Cerebellar nuclear complex (tissue), 1 donor: ENCODE results near the gene RAPGEF4.

Source experiments
- DNase-seq, 2 experiments: peaks; one replicate each; lab custom pipeline; 2025; lab: John Stamatoyannopoulos, UW

The RAPGEF4 gene

DNA sequence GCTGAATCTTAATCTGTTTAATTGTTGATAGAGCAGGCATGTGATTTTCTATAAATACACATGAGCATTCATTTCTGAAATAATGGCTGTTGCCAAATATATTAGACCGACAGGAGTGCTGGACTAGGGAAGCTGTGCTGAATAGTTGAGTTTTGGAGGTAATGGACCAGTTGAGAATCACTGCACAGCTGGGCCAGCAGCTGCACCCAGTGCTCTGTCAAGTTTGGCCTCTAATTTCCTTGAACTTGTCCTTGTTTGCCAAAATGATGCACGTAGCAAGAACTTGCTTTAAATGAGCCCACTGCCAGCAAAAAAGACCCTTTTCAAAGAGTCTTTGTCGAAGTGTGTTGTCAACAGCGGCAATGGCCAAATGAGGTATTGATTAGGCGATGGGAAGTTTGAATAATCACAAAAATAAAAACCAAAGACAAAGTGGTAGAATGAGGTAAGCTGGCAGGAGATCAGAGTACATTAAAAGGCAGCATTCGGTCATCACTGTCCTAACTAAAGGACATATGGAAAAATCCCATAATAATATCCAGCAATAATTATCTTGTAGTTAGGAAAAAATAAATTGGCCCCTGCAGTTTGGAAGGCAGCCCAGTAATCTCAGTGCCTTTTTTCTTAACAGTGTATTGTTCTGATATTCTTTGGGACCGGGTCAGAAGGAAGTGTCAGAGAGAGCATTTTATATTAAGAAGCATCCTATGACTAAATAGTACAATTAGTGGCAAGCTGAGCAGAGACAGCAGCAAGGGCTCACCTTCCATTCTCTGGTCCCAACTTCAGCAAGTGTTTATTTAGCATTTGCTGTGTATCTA, 126.2 kb downstream of the RAPGEF4 start:
- no peak for DNase-seq

DNA sequence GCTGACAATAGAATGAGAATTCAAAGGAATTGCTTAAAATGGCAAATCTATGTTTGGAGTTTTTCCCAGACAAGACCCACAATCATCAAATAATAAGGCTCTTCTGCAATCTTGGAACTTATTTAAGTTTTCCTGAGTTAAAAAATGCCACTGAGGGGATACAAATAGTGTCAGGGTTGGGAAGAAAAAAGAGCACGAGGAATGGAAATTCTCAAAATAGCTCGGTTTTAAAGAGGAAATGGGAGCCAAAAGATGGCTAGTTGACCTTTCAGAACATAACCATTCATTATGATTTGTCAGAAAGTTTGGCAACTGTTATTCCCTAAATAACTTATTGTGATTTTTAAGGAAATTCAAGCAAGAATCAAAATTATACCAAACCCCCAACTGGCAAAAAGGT, 127.7 kb downstream of the RAPGEF4 start:
- no peak for DNase-seq

DNA sequence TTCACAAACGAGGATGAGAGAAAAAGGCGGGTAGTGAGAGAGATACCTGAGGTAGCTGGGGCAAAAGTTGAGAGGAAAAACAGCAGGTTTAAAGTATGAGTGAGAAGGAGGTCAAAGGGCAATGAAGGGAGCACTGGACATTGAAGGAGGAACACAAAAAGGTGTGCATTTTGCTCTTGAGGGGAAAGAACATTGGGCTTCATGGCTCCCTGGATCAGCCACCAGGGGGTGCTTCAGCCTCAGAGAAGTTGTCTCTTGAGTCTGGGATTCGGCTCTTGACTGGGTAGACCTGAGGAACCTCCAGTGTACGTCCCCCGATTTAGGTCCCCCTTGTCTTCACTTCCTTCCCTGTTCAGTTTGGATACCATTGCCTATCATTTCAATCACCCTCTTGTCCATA, 128.5 kb downstream of the RAPGEF4 start:
- no peak for DNase-seq

DNA sequence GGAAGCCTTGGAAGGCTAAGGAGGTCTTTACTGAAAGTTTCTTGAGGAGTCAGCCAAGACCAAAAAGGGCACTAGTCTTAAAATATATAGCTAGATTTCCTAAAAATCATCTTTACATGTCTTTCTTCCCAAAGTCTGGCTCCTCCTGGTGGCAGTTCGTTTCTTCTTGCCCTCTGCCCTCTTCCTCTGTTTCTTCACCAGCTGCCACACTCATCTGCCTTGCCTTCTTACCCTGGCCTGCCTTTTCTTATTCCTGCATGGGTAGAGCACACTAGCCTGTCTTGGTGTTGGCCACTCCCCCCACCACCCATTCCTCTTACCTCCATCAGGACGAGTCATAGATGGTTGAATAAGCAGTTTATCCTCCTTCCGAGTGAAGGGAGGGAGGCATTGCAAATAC, 129.8 kb downstream of the RAPGEF4 start:
- no peak for DNase-seq

DNA sequence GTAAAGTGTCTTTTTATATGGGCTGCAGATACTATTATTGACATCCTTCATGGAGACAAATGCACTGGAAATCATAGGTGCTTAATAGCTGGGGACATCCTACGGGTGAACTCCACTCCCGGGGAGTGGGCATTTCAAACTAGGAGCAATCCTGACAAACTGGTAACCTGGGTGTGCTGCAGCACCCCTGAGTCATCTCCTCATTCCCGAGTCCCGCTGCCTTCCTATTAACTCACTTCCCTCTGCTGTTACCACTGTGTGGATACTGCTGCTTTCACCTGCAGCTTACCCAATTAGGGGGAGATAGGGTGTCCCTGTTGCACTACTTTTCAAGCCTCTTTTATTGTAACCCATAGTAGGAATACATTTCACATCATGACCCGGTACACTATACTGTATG, 134.2 kb downstream of the RAPGEF4 start:
- no peak for DNase-seq

DNA sequence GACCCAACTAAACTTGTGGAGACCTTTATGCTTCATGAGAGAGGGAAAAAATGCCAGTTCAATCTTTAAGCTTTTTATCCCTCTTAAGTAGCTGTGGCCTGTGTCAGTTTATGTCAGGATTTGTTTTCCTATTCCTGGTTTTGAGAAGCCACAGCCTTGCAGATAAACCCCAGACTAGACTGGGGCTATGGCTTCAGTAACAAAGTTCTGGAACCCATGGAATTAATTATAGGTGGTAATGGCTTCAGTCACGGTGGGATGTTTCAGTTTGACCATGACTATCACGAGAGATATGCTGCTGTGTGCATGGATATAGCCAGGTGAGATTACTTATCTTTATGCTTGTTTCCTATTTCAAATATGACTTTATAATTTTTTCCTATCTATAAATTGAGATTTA, 134.8 kb downstream of the RAPGEF4 start:
- DNase-seq, result no peak

DNA sequence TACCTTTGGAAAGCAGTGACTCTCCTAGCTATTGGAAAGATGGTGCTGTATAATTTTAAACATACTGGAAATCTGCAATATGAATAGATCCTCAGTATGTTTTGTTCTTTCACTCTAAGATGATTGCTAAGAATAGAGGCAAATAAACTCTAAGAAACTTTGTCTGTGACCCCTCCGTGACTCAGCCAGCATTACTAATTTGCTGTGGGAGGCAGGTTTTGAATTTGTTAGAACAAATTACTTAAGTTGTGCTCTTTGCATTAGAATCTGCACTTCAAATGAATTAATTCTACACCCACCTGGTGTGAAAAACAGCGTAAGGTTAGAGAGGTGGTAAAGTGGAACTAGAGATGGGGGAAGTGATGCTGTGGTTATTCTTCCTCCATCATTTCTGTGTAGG, 142.2 kb downstream of the RAPGEF4 start:
- no peak for DNase-seq

DNA sequence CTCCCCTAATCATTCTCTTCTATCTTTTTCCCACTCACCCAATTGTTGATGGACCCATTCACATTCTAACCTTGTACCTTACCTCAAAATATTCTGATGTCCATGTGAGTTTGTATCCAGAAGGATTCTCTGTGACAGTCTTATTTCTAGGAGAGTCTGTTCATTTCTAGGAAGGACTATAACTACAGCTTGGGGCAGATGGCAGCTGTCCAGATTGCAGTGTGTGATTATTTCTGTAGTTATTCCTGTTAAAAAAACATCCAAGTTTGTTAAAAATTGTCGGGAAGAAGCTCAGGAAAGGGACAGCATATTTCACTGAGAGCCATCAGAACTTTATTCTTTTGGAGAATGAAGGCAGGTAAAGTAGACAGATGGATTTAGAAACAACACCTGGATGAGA, 142.6 kb downstream of the RAPGEF4 start:
- no peak for DNase-seq

DNA sequence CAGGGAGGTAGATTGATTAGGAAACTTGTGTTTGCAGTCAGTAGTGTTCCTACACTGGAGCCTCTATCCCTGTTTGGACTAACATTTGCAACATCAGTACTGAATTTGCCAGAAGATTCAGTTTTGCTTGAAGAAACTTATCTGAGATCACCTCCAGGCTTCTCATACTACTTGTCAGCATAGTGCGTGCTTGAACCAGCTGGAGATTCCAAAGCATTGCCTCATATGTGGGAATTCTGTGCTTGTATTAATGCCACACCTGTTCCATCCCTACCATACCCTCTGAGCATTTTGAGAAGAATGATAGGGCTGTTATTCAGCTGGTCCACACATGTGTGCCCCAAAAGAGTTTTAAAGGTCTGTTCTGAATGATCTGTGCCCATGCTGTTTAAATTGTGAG, 148.7 kb downstream of the RAPGEF4 start:
- no peak for DNase-seq

DNA sequence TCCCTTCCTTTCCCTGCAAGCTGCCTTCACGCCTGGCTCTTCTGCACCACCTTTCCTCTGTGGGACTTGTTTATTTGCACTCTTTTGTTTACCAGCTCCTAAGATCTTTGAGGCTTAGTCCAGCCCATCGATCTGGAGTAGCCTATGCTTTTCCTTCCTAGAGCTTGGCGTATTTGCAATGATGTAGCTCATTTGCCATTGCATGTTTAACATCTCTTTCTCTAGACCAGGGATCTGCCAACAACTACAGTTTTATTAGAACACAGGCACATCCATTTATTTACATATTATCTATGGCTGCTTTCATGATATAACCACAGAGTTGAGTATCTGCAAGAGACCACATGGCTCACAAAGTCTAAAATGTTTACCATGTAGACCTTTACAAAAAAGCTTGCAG, 150.4 kb downstream of the RAPGEF4 start:
- no peak for DNase-seq

DNA sequence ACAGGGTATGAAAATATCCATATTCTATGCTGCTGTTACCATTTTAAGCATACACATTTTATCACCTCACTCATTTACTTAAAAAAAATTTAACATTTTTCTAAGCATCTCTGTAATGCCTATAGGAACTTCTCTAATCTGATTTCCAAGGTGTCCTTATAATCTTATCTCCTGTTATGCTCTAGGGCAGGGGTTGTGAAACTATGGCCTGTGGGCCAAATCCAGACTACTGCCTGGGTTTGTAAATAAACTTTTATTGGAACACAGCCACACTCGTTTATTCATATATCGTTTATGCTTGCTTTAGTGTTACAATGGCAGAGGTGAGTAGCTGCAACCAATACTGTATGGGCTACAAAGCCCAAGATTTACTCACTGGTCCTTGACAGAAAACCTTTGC, 151.6 kb downstream of the RAPGEF4 start:
- DNase-seq, result no peak

DNA sequence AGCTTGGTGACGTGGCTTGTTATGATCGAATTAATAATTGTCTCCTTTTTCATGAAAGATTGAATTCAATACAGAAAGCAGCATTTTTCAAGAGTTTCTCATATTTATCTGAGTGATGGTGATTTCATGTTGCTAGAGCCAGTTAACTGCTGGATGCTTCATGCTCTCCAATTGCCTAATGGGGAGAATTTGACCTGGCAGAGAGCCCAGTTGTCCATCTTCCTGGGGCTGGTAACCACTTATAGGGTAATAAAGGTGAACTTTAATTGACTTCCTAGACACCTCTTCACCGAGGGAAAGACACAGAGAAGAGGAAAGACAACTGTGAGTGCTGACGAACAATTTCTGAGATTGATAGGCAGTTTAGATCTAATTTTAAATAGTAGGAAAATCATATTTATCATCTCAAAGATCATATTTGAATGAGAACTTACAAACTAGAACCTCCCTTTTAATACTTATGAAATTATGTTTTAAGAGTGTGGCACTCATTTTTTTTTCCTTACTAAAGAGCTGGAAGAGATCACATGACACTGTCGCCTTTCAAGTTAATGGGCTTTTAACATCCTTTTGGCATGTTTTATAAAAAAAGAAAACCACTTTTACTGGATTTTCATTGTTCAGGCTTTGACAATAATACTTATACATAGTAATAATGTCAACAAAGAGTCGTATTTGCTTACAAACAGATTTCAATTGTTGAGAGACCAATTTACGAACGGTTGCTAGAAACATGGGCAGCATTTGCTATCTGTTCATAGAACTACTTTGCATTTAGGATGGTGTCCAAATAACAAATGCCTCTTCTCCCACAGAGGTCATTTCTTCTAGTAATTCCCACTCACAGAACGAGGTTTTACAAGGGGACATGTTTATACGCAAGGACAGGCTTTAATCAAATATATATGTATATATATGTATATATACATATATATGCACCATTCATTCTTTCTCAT, 153.3 kb downstream of the RAPGEF4 start:
- no peak for DNase-seq

DNA sequence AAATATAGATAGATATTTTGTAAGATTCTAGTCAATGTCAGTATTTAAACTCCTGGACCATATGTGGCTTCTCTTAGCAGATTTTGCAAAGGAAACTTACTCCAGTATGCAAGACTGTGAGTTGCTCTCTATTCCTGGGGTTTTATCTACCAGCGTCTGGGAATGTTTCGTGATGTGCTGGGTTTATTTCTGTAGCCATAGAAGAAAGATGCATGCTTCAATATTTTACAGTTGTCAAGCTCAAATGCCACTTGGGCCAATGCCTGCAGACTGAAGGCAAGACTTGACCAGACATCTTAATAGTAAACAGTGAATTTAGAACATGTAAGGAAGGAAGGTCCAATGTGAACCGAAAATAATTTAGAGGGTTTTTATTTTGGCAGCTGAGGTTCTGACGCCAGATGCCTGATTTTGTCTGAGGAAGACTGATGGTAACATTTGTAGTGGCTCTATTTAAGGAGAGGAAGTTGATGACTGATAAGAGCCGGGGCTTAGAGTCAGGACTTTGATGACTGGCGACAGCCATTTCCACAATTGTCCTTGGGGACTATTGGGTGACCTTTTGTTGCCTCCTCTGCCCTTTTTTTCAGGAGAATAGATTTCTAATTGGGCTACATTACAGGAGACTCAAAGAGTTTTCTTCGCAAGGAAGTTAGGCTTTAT, 154.3 kb downstream of the RAPGEF4 start:
- DNase-seq, result no peak

DNA sequence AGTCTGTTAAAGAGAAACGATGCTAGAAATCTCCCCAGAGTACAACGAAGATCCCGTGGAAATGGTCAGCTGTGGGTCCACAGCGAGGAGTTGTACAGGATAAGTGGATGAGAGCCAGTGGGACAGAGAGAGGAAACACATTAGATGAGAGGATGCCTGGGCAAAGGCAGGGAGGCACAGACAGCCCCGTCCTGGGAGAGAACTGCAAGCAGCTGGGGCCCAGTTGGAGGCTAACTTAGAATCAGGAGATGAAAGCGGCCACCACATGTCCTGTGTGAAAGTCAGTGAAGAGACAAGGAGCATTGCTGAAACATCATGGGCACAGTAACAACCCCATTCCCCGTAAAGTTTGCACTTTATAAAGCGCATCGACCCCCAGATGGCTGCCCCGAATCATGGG, 157.5 kb downstream of the RAPGEF4 start:
- no peak for DNase-seq

DNA sequence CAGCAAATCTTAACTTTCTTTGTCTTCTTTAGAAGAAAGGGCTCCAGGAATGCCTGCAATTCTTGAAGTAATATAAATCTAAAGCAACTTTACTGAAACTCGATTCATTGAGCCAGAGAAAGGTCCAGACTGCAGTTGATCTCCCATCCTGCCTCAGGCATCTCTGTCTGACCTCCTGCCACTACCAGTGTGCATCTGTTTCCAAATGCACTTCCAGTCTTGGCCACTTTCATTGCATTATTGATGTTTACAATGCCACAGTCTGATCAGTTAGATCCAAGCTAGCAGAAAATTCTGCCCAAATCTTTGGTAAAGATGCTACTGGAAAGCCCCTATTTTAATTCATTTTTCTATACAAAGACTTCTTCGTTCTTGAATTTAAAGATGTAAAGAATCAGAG, 158.0 kb downstream of the RAPGEF4 start:
- DNase-seq, result no peak

DNA sequence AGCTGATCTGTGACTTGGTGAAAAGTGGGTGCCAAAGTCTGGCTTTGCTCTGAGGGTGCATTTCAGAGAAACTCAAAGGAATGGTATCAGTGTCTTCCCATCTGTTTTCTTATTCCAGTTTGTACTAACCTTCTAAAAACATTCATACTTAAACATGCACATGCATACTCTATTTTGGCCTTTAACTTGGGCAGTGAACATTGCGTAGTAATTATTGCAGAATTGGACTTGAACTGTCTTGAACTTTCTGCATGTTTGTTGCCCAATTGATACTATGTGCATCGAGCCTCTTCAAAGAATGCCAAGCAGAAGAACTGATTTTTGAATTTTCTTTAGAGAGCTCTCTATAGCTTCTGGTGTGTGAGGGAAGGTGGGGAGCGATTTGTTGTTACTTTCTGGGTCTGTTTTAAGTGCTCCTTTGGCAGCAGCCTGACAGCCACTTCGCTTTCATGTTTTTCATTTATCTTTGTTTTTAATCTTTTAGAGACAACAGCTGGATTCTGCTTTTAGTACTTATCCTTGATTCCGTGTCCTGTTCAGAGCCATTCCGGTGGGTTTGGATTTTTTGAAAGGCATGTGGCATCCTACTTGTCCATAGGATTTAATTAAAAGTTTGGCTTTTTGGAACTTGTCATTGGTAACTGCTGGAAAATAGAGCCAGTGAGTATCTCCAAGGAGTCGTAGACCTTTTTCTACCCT, 159.2 kb downstream of the RAPGEF4 start:
- DNase-seq, result no peak

DNA sequence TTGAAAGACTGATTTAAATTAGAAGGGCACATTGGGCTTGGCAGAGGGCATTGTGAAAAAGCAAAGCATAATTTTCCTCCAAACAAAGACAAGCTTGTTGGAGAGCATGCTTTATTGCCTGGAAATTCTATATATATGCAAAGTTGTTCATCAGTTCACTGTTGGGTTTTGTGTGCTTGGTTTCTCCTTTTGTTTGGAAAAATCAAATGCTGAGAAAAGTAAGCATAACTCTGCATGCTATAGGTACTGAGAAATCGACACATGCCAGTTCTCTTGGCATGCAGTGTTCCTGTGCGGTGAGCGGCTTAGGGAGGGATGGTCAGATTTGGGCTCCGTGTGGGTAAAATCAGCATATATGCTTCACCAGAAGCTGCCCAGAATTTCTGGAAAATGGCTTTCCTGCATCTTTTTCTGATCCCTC, 161.0 kb downstream of the RAPGEF4 start:
- no peak for DNase-seq

DNA sequence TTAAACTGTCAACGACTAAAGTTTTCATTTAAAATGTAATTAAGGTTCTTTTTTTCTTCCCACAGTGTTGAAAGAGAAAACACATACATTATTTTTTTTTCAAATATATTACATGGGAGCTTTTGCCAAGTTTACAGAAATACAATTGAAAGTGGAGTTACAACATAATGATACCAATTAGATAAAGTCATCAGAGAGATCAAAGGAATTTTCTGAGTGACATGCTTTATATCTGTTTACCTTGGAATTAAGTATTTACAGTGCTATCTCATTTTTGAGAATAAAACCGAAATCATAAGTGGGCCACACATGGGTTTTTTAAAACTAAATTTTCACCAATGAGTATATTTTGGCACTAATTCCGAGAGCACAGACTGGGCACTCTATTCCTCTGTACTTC, 165.2 kb downstream of the RAPGEF4 start:
- no peak for DNase-seq

DNA sequence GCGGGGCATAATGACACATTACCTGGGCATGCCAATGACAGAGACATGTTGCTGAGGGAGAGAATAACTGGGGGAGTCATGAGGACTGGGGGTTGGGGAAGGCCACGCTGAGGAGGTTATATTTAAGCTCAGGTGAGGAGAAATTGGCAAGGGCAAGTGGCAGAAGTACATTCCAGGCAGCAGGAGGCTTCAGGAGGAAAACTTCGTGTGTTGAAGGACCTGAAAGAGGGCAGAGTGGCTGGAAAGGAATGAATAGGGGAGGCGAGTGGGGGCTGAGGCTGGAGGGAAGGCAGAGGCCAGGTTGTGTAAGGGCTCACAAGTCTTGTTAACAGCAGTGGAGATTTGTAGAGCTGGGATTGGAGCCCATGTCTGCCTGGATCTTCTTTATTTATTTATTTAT, 166.3 kb downstream of the RAPGEF4 start:
- DNase-seq, result no peak

DNA sequence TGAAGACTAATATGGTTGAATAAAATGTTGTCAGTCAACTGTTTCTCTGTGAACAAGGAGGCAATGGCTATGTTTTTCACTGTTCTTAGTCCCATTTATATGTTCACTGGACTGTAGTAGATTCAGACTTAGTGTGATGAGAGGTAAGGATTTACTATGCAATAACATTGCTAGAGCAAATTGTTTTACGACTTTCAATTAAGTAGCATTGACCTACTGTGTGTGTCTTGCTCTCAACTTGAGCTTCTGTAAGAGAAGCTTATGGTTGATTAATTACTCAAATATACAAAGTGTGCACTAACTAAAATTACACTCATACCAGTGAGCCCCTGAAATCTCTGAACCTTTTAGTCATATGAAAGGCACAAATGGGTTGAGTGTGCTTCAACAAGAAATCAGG, 168.6 kb downstream of the RAPGEF4 start:
- DNase-seq, result no peak

DNA sequence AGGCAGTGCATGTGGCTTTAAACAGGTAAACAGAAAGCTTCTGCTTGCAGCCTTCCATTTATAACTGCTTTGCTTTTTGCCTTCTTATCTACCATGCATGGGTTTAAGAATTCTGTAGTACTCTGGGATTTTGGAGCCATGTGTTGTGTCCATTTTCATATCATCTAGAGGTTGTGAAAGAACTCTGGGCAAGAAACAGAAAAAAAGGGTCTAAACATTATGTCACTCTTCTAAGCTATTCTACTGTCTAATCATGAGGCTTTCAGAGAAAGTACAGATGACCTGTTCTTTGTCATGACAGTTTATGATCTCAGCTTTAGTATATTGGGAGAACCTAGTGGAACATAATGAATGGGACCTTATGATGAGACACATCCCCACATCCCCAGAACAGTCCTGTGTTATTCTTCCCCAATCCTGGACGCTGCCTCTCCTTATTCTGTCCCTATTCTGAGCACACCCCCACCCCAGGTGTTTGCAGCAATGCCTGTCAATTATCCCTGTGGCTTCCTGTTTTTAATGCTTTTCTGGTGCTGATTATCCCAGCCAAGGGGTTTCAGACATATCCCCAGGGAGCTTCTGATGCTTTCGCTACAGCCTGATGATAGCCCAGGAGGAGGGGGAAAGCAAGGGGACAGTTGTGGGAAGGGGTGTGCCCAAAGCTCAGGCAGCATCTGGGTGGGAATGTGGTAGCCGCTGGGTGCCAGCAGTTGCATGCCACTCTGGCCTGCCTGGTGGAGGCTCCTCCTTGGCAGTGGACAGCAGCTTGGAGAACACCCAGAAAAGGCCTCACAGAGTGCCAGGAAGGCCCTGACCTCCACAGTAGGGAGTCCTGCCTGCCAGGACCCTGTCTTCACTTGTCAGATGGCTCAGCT, 170.5 kb downstream of the RAPGEF4 start:
- DNase-seq, result no peak
